Sigmoid colon (tissue), 4 donors: Measurements from ENCODE around the gene NUCKS1.

Experiments
- EP300 ChIP-seq, 4 donors: sonication (generic); formaldehyde crosslinking; IDR thresholded peaks; one replicate each; pipeline ENCODE4 v1.6.1; 2017; ENCODE audit warnings: antibody characterized with exemption in 4 of 4
- POLR2A ChIP-seq, 2 donors: fragments of 450-650 bp; IDR thresholded peaks; one replicate each; pipeline ENCODE4 v1.6.1; 2016; ENCODE audit warnings: antibody characterized with exemption in 2 of 2, mild to moderate bottlenecking in 2 of 2, moderate library complexity in 2 of 2
- TF ChIP-seq, protein P1 (sequence below), 4 experiments: fragments of 450-650 bp in 3 of 4; fragments of 200-600 bp in 1 of 4; IDR thresholded peaks; one replicate each; pipeline ENCODE4 v1.5.1; 2016 to 2019; ENCODE audit warnings: antibody characterized with exemption in 4 of 4, mild to moderate bottlenecking in 3 of 4, moderate library complexity in 2 of 4

DNA sequence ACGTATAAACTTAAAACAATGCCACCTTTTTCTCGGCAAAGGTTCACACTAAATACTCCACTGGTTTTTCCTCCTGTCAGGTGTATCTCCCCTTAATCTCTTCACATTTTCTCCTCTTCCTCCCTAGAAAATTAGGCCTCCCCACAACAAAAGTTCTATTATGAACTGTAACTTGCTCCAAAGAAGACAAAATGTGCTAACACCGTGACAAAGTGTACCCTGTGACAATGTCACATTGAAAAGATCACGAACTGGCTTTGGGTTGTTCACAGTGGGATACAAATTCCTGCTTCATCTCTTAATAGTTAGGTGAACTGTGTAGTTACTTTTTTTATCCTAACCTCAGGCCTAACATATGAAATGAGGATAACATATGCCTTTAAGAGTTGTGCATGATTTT lies 6.0 kb downstream of the NUCKS1 start:
- TF ChIP-seq POLR2A (IDR thresholded peaks at IDR 0.05), result no peak
- TF ChIP-seq, protein P1, sequence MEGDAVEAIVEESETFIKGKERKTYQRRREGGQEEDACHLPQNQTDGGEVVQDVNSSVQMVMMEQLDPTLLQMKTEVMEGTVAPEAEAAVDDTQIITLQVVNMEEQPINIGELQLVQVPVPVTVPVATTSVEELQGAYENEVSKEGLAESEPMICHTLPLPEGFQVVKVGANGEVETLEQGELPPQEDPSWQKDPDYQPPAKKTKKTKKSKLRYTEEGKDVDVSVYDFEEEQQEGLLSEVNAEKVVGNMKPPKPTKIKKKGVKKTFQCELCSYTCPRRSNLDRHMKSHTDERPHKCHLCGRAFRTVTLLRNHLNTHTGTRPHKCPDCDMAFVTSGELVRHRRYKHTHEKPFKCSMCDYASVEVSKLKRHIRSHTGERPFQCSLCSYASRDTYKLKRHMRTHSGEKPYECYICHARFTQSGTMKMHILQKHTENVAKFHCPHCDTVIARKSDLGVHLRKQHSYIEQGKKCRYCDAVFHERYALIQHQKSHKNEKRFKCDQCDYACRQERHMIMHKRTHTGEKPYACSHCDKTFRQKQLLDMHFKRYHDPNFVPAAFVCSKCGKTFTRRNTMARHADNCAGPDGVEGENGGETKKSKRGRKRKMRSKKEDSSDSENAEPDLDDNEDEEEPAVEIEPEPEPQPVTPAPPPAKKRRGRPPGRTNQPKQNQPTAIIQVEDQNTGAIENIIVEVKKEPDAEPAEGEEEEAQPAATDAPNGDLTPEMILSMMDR (IDR thresholded peaks at IDR 0.05), result no peak
- no peak for TF ChIP-seq EP300 (IDR thresholded peaks at IDR 0.05)
